SK-N-SH treated with all-trans-retinoic acid at 6 μM for 48 hours (cell line): ENCODE data around the gene RFC2.

Experiments used
- ATAC-seq: fragments of 200-7000 bp; cut with Tn5 transposase; 3 replicates; pipeline ENCODE4 v1.9.1; 2020; ENCODE audit warnings: mild to moderate bottlenecking, moderate library complexity
- ARNTL ChIP-seq: fragments of 450-650 bp; formaldehyde crosslinking; IDR thresholded peaks from 2 replicates; pipeline ENCODE4 v1.5.0; 2020; ENCODE audit warnings: low read depth, mild to moderate bottlenecking, moderate library complexity, borderline replicate concordance
- CREB5 ChIP-seq: fragments of 250-450 bp; sonication (Bioruptor Pico); IDR thresholded peaks from 2 replicates; pipeline ENCODE4 v1.5.1; 2020; ENCODE audit warnings: low read depth, mild to moderate bottlenecking, moderate library complexity
- CSDC2 ChIP-seq: fragments of 250-450 bp; sonication (Bioruptor Pico); IDR thresholded peaks from 2 replicates; pipeline ENCODE4 v1.5.0; 2020; ENCODE audit warnings: mild to moderate bottlenecking, moderate library complexity
- CSRNP3 ChIP-seq: fragments of 250-450 bp; sonication (Bioruptor Pico); IDR thresholded peaks from 2 replicates; pipeline ENCODE4 v1.5.1; 2021; ENCODE audit warnings: mild to moderate bottlenecking, moderate library complexity
- ESRRG ChIP-seq: fragments of 250-450 bp; sonication (Bioruptor Pico); IDR thresholded peaks from 2 replicates; pipeline ENCODE4 v1.6.1; 2021; ENCODE audit warnings: mild to moderate bottlenecking
- ISL1 ChIP-seq: fragments of 250-450 bp; sonication (Bioruptor Pico); IDR thresholded peaks from 2 replicates; pipeline ENCODE4 v2.1.2; 2022; ENCODE audit warnings: mild to moderate bottlenecking, moderate library complexity
- OSR1 ChIP-seq: fragments of 250-450 bp; sonication (Bioruptor Pico); IDR thresholded peaks from 2 replicates; pipeline ENCODE4 v1.8.0; 2022; ENCODE audit warnings: moderate library complexity, mild to moderate bottlenecking, inconsistent platforms
- PATZ1 ChIP-seq: fragments of 250-450 bp; sonication (Bioruptor Pico); IDR thresholded peaks from 2 replicates; pipeline ENCODE4 v1.8.0; 2020; ENCODE audit warnings: mild to moderate bottlenecking, moderate library complexity, borderline replicate concordance
- POU6F1 ChIP-seq: fragments of 250-450 bp; sonication (Bioruptor Pico); IDR thresholded peaks from 2 replicates; pipeline ENCODE4 v1.8.0; 2021; ENCODE audit warnings: low read depth, mild to moderate bottlenecking, moderate library complexity, borderline replicate concordance
- PPARA ChIP-seq: fragments of 250-450 bp; sonication (Bioruptor Pico); IDR thresholded peaks from 2 replicates; pipeline ENCODE4 v1.5.0; 2020; ENCODE audit warnings: mild to moderate bottlenecking, borderline replicate concordance
- RARB ChIP-seq: fragments of 250-450 bp; sonication (Bioruptor Pico); IDR thresholded peaks from 2 replicates; pipeline ENCODE4 v1.8.0; 2021; ENCODE audit warnings: mild to moderate bottlenecking, moderate library complexity
- SNAI2 ChIP-seq: fragments of 250-450 bp; sonication (Bioruptor Pico); IDR thresholded peaks from 2 replicates; pipeline ENCODE4 v1.5.0; 2020; ENCODE audit warnings: mild to moderate bottlenecking, moderate library complexity
- TCF4 ChIP-seq: fragments of 250-450 bp; sonication (Bioruptor Pico); IDR thresholded peaks from 2 replicates; pipeline ENCODE4 v1.8.0; 2021; ENCODE audit warnings: mild to moderate bottlenecking, moderate library complexity, borderline replicate concordance
- TOX ChIP-seq: fragments of 250-450 bp; sonication (Bioruptor Pico); IDR thresholded peaks from 2 replicates; pipeline ENCODE4 v1.8.0; 2021; ENCODE audit warnings: mild to moderate bottlenecking, moderate library complexity, borderline replicate concordance
- TSHZ2 ChIP-seq: fragments of 250-450 bp; sonication (Bioruptor Pico); IDR thresholded peaks from 2 replicates; pipeline ENCODE4 v1.5.0; 2020; ENCODE audit warnings: mild to moderate bottlenecking, moderate library complexity
- ZC3H10 ChIP-seq: fragments of 250-450 bp; sonication (Bioruptor Pico); IDR thresholded peaks from 2 replicates; pipeline ENCODE4 v1.5.1; 2021; ENCODE audit warnings: mild to moderate bottlenecking, moderate library complexity
- ZFP3 ChIP-seq: fragments of 250-450 bp; sonication (Bioruptor Pico); IDR thresholded peaks from 2 replicates; pipeline ENCODE4 v1.5.0; 2020; ENCODE audit warnings: mild to moderate bottlenecking, moderate library complexity
- ZFP30 ChIP-seq: fragments of 450-650 bp; formaldehyde crosslinking; IDR thresholded peaks from 2 replicates; pipeline ENCODE4 v1.5.0; 2022; ENCODE audit warnings: mild to moderate bottlenecking, moderate library complexity
- ZNF565 ChIP-seq: fragments of 450-650 bp; formaldehyde crosslinking; conservative IDR thresholded peaks from 2 replicates; pipeline ENCODE4 v1.5.0; 2020; ENCODE audit warnings: low read depth, mild to moderate bottlenecking, moderate library complexity
- ZNF8 ChIP-seq: fragments of 450-650 bp; formaldehyde crosslinking; IDR thresholded peaks from 2 replicates; pipeline ENCODE4 v1.5.0; 2020; ENCODE audit warnings: mild to moderate bottlenecking, moderate library complexity

RFC2 gene

GRCh38 chr7:74222851-74223710 lies 31.1 kb downstream of the RFC2 start:
- no peak for TF ChIP-seq ISL1 (CRISPR knock-in tag)
- TF ChIP-seq ZNF8 (CRISPR knock-in tag): no peak
- TF ChIP-seq ZFP30 (CRISPR knock-in tag): no peak
- peak; percentile 5; the same call in 2 of the 3 replicates for ATAC-seq

- no peak for ATAC-seq
These were observed 32.5 kb downstream of the RFC2 start for GRCh38 chr7:74221713-74222112.

GRCh38 chr7:74220229-74220628 lies 34.0 kb downstream of the RFC2 start:
- ATAC-seq: peak; percentile 4; the same call in 1 of the 3 replicates
- no peak for TF ChIP-seq CREB5 (CRISPR knock-in tag)
- no peak for TF ChIP-seq ESRRG (CRISPR knock-in tag)
- TF ChIP-seq ZFP3 (CRISPR knock-in tag): no peak
- TF ChIP-seq, all 23 proteins: peak for 0

More at GRCh38 chr7:74221713-74222112, 32.5 kb downstream of the RFC2 start:
- TF ChIP-seq ZNF565 (CRISPR knock-in tag): no peak
- no peak for TF ChIP-seq ISL1 (CRISPR knock-in tag)
- TF ChIP-seq ARNTL (CRISPR knock-in tag): no peak
- no peak for TF ChIP-seq ZFP3 (CRISPR knock-in tag)
- TF ChIP-seq TCF4 (CRISPR knock-in tag): no peak
- TF ChIP-seq POU6F1 (CRISPR knock-in tag): no peak
- no peak for TF ChIP-seq SNAI2 (CRISPR knock-in tag)
- TF ChIP-seq TOX (CRISPR knock-in tag): no peak

- TF ChIP-seq ESRRG (CRISPR knock-in tag) (no peak), TCF4 (CRISPR knock-in tag) (no peak), ARNTL (CRISPR knock-in tag) (no peak), PATZ1 (CRISPR knock-in tag) (no peak)
These were observed 34.8 kb downstream of the RFC2 start for GRCh38 chr7:74219416-74219815.

GRCh38 chr7:74218343-74218698 lies 35.9 kb downstream of the RFC2 start:
- no peak for ATAC-seq
- TF ChIP-seq OSR1 (CRISPR knock-in tag) (no peak), CREB5 (CRISPR knock-in tag) (no peak), ZFP30 (CRISPR knock-in tag) (no peak), ZC3H10 (CRISPR knock-in tag) (no peak), POU6F1 (CRISPR knock-in tag) (no peak), ESRRG (CRISPR knock-in tag) (no peak), RARB (CRISPR knock-in tag) (no peak), CSRNP3 (CRISPR knock-in tag) (no peak), TSHZ2 (no peak), ISL1 (CRISPR knock-in tag) (no peak), ZNF8 (CRISPR knock-in tag) (no peak), CSDC2 (no peak), TOX (CRISPR knock-in tag) (no peak), PPARA (no peak), SNAI2 (CRISPR knock-in tag) (no peak), ZNF565 (CRISPR knock-in tag) (no peak)

More at GRCh38 chr7:74219416-74219815, 34.8 kb downstream of the RFC2 start:
- peak; percentile 3; the same call in 2 of the 3 replicates for ATAC-seq
